ENCODE data around the gene ZIC3. TPM values are rescaled to one million over a fixed set of nuclear protein-coding genes. Genes with fewer than 3 reads are reported as not detected.

Gene ZIC3
- polyA plus RNA-seq, 4 donors, result 0.01 TPM; not detected in 3

GRCh38 chrX:137568741-137569469, 3.0 kb downstream of the ZIC3 start:
- Histone ChIP-seq H3K36me3 (ENCODE audit: control insufficient read depth in 3 of 3, insufficient read depth in 2 of 3, low read depth in 1 of 3, low read length in 3 of 3) (no peaks in the 10 kb centered on the region), H3K4me3 (ENCODE audit: low read depth in 1 of 3, low read length in 3 of 3) (no peak overlapping the region), H3K4me1 (ENCODE audit: control insufficient read depth in 3 of 3, insufficient read depth in 2 of 3, low read depth in 1 of 3, low read length in 2 of 3) (no peaks in the 10 kb centered on the region), H3K27me3 (ENCODE audit: control insufficient read depth in 3 of 3, insufficient read depth in 3 of 3, low read length in 3 of 3) (peaks cover 0 to 70% (median 18%) of the 10 kb centered on the region in 3 donors), H3K9me3 (ENCODE audit: control insufficient read depth in 2 of 2, insufficient read depth in 1 of 2, low read depth in 1 of 2, low read length in 1 of 2) (no peaks in the 10 kb centered on the region), H3K27ac (ENCODE audit: low read depth in 1 of 3, low read length in 2 of 3) (no peak overlapping the region)
- no peak for DNase-seq
- FAIRE-seq, result no peak
- 3 to 40% (median 11%) methylated on average over 42 to 53 of the region's 53 CpGs for WGBS, 3 donors

DNA sequence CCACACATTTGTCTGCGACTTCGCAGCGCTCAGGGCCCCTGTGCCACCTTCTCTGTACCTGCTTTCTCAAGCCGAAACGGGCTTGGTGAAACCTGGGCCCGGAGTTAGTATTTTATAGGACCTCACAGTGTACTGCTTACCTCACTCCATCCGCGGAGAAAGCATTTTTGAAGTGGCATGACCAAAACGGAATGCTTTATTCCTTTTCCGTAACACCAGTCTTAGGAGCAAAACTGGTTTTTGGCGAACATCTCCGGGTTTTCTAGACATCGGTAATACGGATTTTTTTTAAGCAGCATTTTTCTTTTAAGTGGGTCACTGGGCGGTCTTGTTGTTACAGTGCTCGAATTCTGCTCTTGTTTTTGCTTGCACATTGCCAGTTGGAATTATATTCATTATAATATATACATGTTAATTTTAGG, 3.6 kb downstream of the ZIC3 start:
- H3K4me1 ChIP-seq (ENCODE audit: control insufficient read depth in 3 of 3, insufficient read depth in 2 of 3, low read depth in 1 of 3, low read length in 2 of 3), result no peaks in the 10 kb centered on the region
- H3K27ac ChIP-seq (ENCODE audit: low read depth in 1 of 3, low read length in 2 of 3), result no peak overlapping the region
- H3K27me3 ChIP-seq (ENCODE audit: control insufficient read depth in 3 of 3, insufficient read depth in 3 of 3, low read length in 3 of 3), result peaks cover 0 to 70% (median 16%) of the 10 kb centered on the region in 3 donors
- DNase-seq (no peak), FAIRE-seq (no peak)
- H3K36me3 ChIP-seq (ENCODE audit: control insufficient read depth in 3 of 3, insufficient read depth in 2 of 3, low read depth in 1 of 3, low read length in 3 of 3), result no peaks in the 10 kb centered on the region
- WGBS, 3 donors, result 6 to 34% (median 9%) methylated on average over 16 of the region's 16 CpGs
- H3K4me3 ChIP-seq (ENCODE audit: low read depth in 1 of 3, low read length in 3 of 3), result no peak overlapping the region
- no peaks in the 10 kb centered on the region for H3K9me3 ChIP-seq (ENCODE audit: control insufficient read depth in 2 of 2, insufficient read depth in 1 of 2, low read depth in 1 of 2, low read length in 1 of 2)

GRCh38 chrX:137573324-137574101, 7.6 kb downstream of the ZIC3 start:
- H3K27ac ChIP-seq (ENCODE audit: low read depth in 1 of 3, low read length in 2 of 3), result no peak overlapping the region
- no peaks in the 10 kb centered on the region for H3K36me3 ChIP-seq (ENCODE audit: control insufficient read depth in 3 of 3, insufficient read depth in 2 of 3, low read depth in 1 of 3, low read length in 3 of 3)
- peaks cover 0 to 59% (median 7%) of the 10 kb centered on the region in 3 donors for H3K27me3 ChIP-seq (ENCODE audit: control insufficient read depth in 3 of 3, insufficient read depth in 3 of 3, low read length in 3 of 3)
- H3K9me3 ChIP-seq (ENCODE audit: control insufficient read depth in 2 of 2, insufficient read depth in 1 of 2, low read depth in 1 of 2, low read length in 1 of 2), result no peaks in the 10 kb centered on the region
- 9 to 31% (median 12%) methylated on average over 31 to 44 of the region's 44 CpGs for WGBS, 3 donors
- no peak overlapping the region for H3K4me3 ChIP-seq (ENCODE audit: low read depth in 1 of 3, low read length in 3 of 3)
- no peaks in the 10 kb centered on the region for H3K4me1 ChIP-seq (ENCODE audit: control insufficient read depth in 3 of 3, insufficient read depth in 2 of 3, low read depth in 1 of 3, low read length in 2 of 3)
- FAIRE-seq, result no peak
- DNase-seq, result no peak

DNA sequence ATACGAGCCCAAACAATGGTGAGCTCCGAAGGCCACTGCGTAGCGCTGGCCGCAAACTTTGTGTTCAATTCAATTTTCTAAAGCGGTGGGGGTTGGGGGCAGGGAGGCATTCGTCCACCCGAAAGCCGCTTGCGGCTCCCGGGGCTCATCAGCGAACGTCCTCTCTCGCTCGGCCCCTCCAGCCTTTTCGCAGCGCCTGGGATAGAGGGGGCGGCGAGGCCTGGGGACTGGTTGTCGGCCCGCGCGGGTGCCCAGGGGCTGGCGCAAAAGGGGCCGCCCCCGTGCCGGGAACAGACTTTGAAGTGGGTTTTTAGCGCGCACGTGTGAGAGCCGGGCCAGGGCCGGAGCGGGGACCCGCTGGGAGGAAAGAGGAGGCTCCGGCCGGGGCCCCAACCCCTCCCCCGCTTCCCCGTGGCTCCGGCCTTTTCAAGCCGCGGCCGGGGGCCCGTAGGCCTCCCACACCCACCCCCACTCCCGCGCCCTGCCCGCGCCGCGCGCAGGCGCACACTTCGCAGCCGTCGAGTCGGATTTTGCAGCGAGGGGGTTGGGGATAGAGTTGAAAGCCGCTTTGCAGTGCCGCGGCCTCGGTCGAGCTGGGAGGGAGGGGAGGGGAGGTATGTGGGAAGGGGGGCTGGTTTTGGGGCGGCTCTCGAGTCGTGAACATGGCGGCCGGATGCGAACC, 8.3 kb downstream of the ZIC3 start:
- Histone ChIP-seq H3K27ac (ENCODE audit: low read depth in 1 of 3, low read length in 2 of 3) (no peak overlapping the region), H3K4me3 (ENCODE audit: low read depth in 1 of 3, low read length in 3 of 3) (no peak overlapping the region), H3K9me3 (ENCODE audit: control insufficient read depth in 2 of 2, insufficient read depth in 1 of 2, low read depth in 1 of 2, low read length in 1 of 2) (no peaks in the 10 kb centered on the region), H3K36me3 (ENCODE audit: control insufficient read depth in 3 of 3, insufficient read depth in 2 of 3, low read depth in 1 of 3, low read length in 3 of 3) (no peaks in the 10 kb centered on the region), H3K27me3 (ENCODE audit: control insufficient read depth in 3 of 3, insufficient read depth in 3 of 3, low read length in 3 of 3) (peaks cover 0 to 53% (median 5%) of the 10 kb centered on the region in 3 donors), H3K4me1 (ENCODE audit: control insufficient read depth in 3 of 3, insufficient read depth in 2 of 3, low read depth in 1 of 3, low read length in 2 of 3) (no peaks in the 10 kb centered on the region)
- 6 to 42% (median 18%) methylated on average over 28 to 66 of the region's 67 CpGs for WGBS, 3 donors
- DNase-seq, result no peak
- no peak for FAIRE-seq

- no peak for FAIRE-seq
- WGBS, 3 donors, result 9 to 50% (median 23%) methylated on average over 27 to 29 of the region's 29 CpGs
Observed at GRCh38 chrX:137574784-137575293, 8.9 kb downstream of the ZIC3 start.

DNA sequence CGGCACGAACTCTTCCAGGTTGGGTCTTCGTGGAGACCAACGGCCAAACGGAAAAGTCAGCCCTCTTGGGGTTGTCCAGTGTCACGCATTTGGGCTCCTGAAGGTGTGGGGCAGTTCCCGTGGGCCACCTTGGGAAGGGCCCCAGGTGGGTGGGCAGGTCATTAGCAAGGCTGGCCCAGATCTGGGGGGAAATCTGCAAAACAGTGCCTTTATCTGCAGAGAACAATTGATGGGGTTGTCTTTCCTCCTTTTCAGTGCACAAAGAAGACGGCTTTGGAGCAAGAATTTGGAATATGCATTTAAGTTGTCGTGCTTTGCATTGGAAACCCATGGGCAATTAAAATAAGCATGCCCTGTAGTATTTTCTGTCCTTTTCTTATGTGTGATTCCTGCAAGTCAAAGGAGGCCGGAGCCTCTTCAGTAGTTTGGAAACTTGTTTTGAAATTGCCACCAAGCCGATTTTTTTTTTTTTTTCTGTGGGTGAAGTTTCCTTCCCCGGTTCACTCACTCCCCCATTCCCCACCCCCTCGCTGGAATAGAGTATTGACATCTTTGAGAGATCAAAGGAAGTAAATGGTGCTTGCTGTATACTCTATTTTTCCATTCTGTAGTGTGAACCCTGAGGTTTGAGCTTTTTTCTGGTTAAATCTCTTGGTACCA, 9.8 kb downstream of the ZIC3 start:
- Histone ChIP-seq H3K4me1 (ENCODE audit: control insufficient read depth in 3 of 3, insufficient read depth in 2 of 3, low read depth in 1 of 3, low read length in 2 of 3) (no peaks in the 10 kb centered on the region), H3K4me3 (ENCODE audit: low read depth in 1 of 3, low read length in 3 of 3) (no peak overlapping the region), H3K27me3 (ENCODE audit: control insufficient read depth in 3 of 3, insufficient read depth in 3 of 3, low read length in 3 of 3) (peaks cover 0 to 42% (median 3%) of the 10 kb centered on the region in 3 donors), H3K9me3 (ENCODE audit: control insufficient read depth in 2 of 2, insufficient read depth in 1 of 2, low read depth in 1 of 2, low read length in 1 of 2) (no peaks in the 10 kb centered on the region), H3K27ac (ENCODE audit: low read depth in 1 of 3, low read length in 2 of 3) (no peak overlapping the region), H3K36me3 (ENCODE audit: control insufficient read depth in 3 of 3, insufficient read depth in 2 of 3, low read depth in 1 of 3, low read length in 3 of 3) (no peaks in the 10 kb centered on the region)
- DNase-seq (no peak), FAIRE-seq (no peak)
- WGBS, 3 donors, result 19 to 32% (median 22%) methylated on average over 13 of the region's 13 CpGs

More at GRCh38 chrX:137574784-137575293, 8.9 kb downstream of the ZIC3 start:
- peaks cover 0 to 47% (median 3%) of the 10 kb centered on the region in 3 donors for H3K27me3 ChIP-seq (ENCODE audit: control insufficient read depth in 3 of 3, insufficient read depth in 3 of 3, low read length in 3 of 3)
- no peaks in the 10 kb centered on the region for H3K36me3 ChIP-seq (ENCODE audit: control insufficient read depth in 3 of 3, insufficient read depth in 2 of 3, low read depth in 1 of 3, low read length in 3 of 3)
- H3K9me3 ChIP-seq (ENCODE audit: control insufficient read depth in 2 of 2, insufficient read depth in 1 of 2, low read depth in 1 of 2, low read length in 1 of 2), result no peaks in the 10 kb centered on the region
- H3K4me3 ChIP-seq (ENCODE audit: low read depth in 1 of 3, low read length in 3 of 3), result no peak overlapping the region
- no peak overlapping the region for H3K27ac ChIP-seq (ENCODE audit: low read depth in 1 of 3, low read length in 2 of 3)
- no peak for DNase-seq
- no peaks in the 10 kb centered on the region for H3K4me1 ChIP-seq (ENCODE audit: control insufficient read depth in 3 of 3, insufficient read depth in 2 of 3, low read depth in 1 of 3, low read length in 2 of 3)

DNA sequence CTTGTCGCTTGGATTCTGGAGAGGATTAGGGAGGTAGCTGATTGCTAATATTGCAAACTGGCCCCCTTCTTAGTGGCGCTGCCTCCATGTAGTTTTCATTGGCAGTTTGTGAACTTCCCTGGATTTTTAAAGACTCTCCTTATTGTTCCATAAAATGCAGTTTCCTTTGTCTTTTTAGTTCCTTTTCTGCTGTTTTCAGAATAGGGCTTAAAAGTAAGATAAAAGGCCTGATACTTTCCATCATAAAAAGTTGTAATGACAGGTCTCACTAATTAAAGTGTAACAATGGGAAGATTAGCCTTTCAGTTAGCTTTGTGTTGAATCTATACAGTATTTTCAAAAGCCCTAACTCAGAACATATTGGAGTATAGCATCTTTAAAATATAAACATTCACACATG, 21.2 kb downstream of the ZIC3 start:
- H3K4me3 ChIP-seq (ENCODE audit: low read depth in 1 of 3, low read length in 3 of 3), result no peak overlapping the region
- WGBS, 3 donors, result 40 to 72% (median 57%) methylated on average over 2 of the region's 2 CpGs
- FAIRE-seq (no peak), DNase-seq (no peak)
- H3K27ac ChIP-seq (ENCODE audit: low read depth in 1 of 3, low read length in 2 of 3), result no peak overlapping the region
- no peaks in the 10 kb centered on the region for H3K27me3 ChIP-seq (ENCODE audit: control insufficient read depth in 3 of 3, insufficient read depth in 3 of 3, low read length in 3 of 3)
- no peaks in the 10 kb centered on the region for H3K36me3 ChIP-seq (ENCODE audit: control insufficient read depth in 3 of 3, insufficient read depth in 2 of 3, low read depth in 1 of 3, low read length in 3 of 3)
- H3K9me3 ChIP-seq (ENCODE audit: control insufficient read depth in 2 of 2, insufficient read depth in 1 of 2, low read depth in 1 of 2, low read length in 1 of 2), result no peaks in the 10 kb centered on the region
- H3K4me1 ChIP-seq (ENCODE audit: control insufficient read depth in 3 of 3, insufficient read depth in 2 of 3, low read depth in 1 of 3, low read length in 2 of 3), result no peaks in the 10 kb centered on the region

DNA sequence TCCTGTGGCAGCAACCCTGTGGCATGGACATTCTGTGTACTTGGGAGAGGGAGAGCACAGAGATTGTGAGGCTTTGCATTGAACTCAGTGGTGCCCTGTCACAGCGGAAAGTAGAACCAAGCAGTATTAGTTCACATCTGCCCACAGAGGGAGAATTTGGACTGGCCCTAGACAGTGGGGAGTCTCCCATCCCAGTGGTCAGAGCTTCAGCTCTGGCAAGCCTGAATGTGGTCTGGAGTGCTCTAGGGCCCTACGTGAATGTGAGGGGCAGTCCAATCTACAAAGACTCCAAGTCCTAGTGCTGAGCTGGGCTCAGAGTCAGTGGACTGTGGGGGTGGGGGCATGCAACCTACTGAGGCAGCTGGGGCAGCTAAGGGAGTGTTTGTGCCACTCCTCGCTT, 34.8 kb downstream of the ZIC3 start:
- WGBS, 3 donors, result 92 to 93% (median 92%) methylated on average over 3 of the region's 3 CpGs
- Histone ChIP-seq H3K9me3 (ENCODE audit: control insufficient read depth in 2 of 2, insufficient read depth in 1 of 2, low read depth in 1 of 2, low read length in 1 of 2) (no peaks in the 10 kb centered on the region), H3K36me3 (ENCODE audit: control insufficient read depth in 3 of 3, insufficient read depth in 2 of 3, low read depth in 1 of 3, low read length in 3 of 3) (no peaks in the 10 kb centered on the region), H3K4me1 (ENCODE audit: control insufficient read depth in 3 of 3, insufficient read depth in 2 of 3, low read depth in 1 of 3, low read length in 2 of 3) (no peaks in the 10 kb centered on the region), H3K27me3 (ENCODE audit: control insufficient read depth in 3 of 3, insufficient read depth in 3 of 3, low read length in 3 of 3) (no peaks in the 10 kb centered on the region), H3K4me3 (ENCODE audit: low read depth in 1 of 3, low read length in 3 of 3) (no peak overlapping the region), H3K27ac (ENCODE audit: low read depth in 1 of 3, low read length in 2 of 3) (no peak overlapping the region)
- FAIRE-seq, result no peak
- no peak for DNase-seq

Data from small intestine (tissue), 7 donors.